Fibroblast of skin of right biceps (primary cell): ENCODE measurements around the gene CFAP97.
A peak's percentile ranks its signal among the peaks of the same experiment; 100 is the strongest.

ENCODE experiments used
- DNase-seq: peaks from one replicate; pipeline ENCODE4 v3.0.0-alpha.2; 2013

CFAP97 gene

GRCh38 chr4:185194924-185195888 lies 8.6 kb downstream of the CFAP97 start:
- DNase-seq = no peak

GRCh38 chr4:185192059-185192458 lies 11.7 kb downstream of the CFAP97 start:
- no peak for DNase-seq

DNA sequence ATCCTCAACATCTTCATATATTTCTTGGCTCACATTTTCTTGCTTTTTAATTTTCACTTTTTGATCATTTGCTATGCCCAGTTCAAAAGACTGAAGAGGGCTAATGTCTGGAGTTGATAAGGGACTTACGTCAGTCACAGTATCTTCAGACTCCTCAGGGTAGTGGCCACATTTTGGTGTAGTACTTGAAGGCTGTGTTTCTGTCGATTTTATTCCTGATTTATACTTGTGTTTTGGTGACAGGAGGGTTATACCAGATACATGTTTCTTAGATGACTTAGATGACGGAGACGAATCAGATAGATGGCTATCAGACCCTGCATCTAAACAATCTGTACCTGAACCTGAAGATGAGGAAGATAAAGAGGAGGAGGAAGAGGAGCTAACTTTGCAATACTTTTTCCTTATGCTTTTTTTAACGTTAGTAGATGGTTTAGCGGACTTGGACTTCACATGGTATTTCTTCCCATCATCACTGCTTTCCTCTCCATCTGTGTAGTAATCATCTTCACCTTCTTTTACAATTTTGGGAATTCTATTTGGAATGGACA lies 13.4 kb downstream of the CFAP97 start:
- no peak for DNase-seq

- DNase-seq = no peak
Observed at GRCh38 chr4:185189606-185190305, 14.0 kb downstream of the CFAP97 start.

GRCh38 chr4:185186769-185187168 lies 17.0 kb downstream of the CFAP97 start:
- no peak for DNase-seq

GRCh38 chr4:185183622-185184281 lies 20.0 kb downstream of the CFAP97 start:
- peak; percentile 86 for DNase-seq

- DNase-seq = no peak
Observed at GRCh38 chr4:185182239-185182638, 21.6 kb downstream of the CFAP97 start.

DNA sequence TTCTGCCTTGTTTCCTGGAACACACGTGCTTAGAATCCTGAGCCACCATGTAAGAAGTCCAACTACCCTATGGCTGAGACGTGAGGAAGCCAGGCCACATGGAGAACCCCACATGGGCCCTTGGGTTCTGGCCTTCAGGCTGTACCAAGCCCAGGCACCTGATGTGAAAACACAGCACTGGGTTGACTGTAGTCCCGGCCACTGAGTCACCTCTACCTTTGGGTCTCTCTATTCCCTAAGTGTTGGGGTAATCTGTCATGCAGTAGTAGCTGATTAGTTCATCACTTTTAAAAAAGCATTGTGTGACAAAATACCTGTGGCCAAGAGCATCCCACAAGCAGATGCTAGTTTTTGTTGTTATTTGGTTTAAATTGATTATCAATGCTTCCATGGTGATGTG lies 24.3 kb downstream of the CFAP97 start:
- DNase-seq = no peak

- DNase-seq = no peak
Observed at GRCh38 chr4:185171373-185172071, 32.3 kb downstream of the CFAP97 start.

DNA sequence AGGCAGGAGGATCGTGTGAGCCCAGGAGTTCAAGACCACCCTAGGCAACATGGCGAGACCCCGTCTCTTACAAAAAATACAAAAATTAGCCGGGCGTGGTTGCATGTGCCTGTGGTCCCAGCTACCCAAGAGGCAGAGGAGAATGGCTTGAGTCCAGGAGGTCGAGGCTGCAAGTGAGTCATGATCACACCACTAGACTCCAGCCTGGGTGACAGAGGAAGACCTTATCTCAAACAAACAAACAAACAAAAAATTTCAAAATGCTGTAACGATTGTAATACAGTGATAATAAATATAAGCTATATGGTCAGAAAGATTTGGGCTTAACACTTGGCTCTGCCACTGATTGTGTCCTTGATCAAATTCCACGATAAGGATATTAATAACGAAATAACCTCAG lies 36.6 kb downstream of the CFAP97 start:
- no peak for DNase-seq

- DNase-seq = peak; percentile 57
Observed at GRCh38 chr4:185165605-185166063, 38.2 kb downstream of the CFAP97 start.

DNA sequence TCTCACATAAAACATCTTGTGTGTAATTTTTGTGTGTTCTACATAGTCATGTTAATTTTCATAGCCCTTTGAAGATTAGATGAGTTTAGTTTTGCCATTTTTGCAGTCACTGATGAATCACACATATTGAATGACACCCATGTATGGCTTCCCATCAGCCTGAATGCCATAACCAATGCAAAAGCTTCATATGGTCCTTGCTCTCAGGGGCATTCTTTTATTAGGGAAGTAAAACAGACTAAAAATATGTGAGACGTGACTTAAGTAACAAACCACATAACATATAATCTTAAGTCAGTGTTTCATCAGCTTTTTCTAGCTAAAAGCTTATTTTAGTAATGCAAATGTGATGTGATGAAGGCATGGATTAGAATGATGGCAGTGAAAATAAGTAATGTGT lies 52.5 kb downstream of the CFAP97 start:
- DNase-seq = peak; percentile 43

GRCh38 chr4:185149392-185149791 lies 54.4 kb downstream of the CFAP97 start:
- DNase-seq = no peak

DNA sequence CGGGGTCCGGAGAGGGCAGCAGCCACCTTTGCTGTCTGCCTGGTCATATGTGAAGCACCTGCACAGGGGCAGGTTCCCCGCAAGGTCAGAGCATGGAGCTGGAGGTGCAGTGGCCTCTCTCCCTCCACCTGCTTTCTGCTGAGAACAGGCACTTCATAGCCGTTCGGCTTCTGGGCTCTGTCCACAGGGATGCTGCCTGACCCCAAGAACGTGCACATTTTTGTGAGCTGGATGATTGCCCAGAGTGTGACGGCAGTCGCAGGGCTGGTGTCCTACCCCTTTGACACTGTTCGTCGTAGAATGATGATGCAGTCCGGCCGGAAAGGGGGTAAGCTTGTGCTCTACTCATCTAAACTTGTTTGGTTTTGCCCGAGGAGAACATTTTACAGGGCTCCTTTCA lies 58.2 kb downstream of the CFAP97 start:
- no peak for DNase-seq

GRCh38 chr4:185144601-185145240 lies 59.1 kb downstream of the CFAP97 start:
- no peak for DNase-seq

DNA sequence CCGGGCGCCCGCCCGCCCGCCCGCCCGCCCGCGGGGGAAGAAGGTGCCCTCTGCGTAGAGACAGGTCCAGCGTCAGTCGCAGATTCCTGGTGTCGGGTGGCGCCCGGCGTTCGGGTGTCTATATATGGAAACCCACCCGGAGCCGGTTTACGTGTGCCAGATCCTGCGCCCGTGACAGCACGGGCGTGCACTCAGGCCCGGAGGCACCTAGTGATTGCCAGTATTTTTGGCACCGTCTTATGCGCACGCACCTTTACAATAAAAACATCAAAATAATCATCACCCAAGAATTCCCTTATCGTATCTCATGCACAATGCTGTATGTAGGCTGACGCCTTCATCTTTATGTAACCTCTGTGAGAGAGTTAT lies 60.2 kb downstream of the CFAP97 start:
- DNase-seq = peak; percentile 21

- DNase-seq = peak; percentile 76
Observed at GRCh38 chr4:185142912-185143600, 60.7 kb downstream of the CFAP97 start, which contains the start of gene SLC25A4. SLC25A4 (plus strand) TSS chr4:185143266; CDS start chr4:185143373, 107 bp downstream.

- no peak for DNase-seq
Observed at GRCh38 chr4:185142564-185142911, 61.3 kb downstream of the CFAP97 start.

DNA sequence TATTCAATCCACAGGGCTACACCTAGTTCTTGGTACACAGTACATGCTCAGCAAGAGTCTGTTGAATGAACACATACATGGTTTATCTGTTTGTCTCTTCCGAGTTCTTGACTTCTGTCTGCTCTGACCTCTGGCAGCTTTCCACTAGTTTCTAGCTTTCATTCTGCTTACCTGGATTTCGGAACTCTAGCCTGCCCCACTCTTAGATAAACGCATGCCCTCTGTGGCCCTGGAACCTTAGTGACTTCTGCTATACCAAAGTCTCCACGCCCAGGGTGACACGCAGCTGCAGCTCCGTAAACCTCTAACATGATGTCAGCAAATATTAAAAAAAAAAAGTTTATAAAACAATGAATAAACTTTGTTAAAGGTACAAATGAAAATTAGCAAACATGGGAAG lies 62.0 kb downstream of the CFAP97 start:
- no peak for DNase-seq

DNA sequence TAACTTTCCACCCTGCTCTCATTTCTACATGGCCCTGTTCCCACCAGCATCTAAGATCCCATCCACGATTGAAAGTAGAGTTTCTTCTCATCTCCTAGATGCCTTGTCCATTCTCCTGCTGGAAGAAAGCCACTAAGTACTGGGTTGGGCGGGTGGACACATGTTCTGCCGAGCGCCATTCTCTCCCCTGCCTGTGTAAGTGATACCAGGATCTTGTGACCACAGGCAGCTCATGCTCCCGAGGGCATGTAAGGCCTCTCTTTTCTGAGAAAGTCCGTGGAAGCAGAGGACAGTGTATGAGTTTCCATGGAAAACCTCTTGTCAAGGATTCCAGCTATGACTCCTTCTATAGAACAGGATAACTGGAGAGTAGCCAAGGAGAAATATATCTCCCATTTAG lies 64.1 kb downstream of the CFAP97 start:
- no peak for DNase-seq

- DNase-seq = no peak
Observed at GRCh38 chr4:185138161-185138560, 65.6 kb downstream of the CFAP97 start.
